Measurements from ENCODE around the gene CFAP58. TPM values are rescaled to one million over a fixed set of nuclear protein-coding genes. Genes with fewer than 3 reads are reported as not detected.

CFAP58 gene
- total RNA-seq, 1 experiment from 2014 or later = 0.31 TPM

- Histone ChIP-seq H3K36me3 (ENCODE audit: low read depth) (no peaks in the 10 kb centered on the region), H3K4me2 (no peak overlapping the region), H3F3A (ENCODE audit: insufficient read depth, low read depth) (no peaks in the 10 kb centered on the region), H4K20me1 (ENCODE audit: insufficient read depth) (no peaks in the 10 kb centered on the region), H3K79me2 (ENCODE audit: low read depth) (no peaks in the 10 kb centered on the region), H3K27me3 (ENCODE audit: insufficient read depth, low read depth) (no peaks in the 10 kb centered on the region), H3K4me1 (replicated peaks; ENCODE audit: insufficient read depth) (no peaks in the 10 kb centered on the region), H3K9me3 (ENCODE audit: insufficient read depth, low read depth) (no peaks in the 10 kb centered on the region), H3K4me3 (no peak overlapping the region), H2AFZ (no peak overlapping the region), H3K27ac (no peak overlapping the region), H3K9me2 (ENCODE audit: insufficient read depth) (no peaks in the 10 kb centered on the region)
- TF ChIP-seq EZH2 (IDR thresholded peaks at IDR 0.05; ENCODE audit: low read depth) (no peak), CTCF (conservative IDR thresholded peaks at IDR 0.05) (no peak)
- POLR2A ChIA-PET (ENCODE audit: unreplicated experiment) = no interaction called here
- BruUV-seq (replicated peaks) = no TSS peak
- CTCF ChIA-PET = no interaction called here
- intact Hi-C loops (cut with micrococcal nuclease; ENCODE audit: unreplicated experiment) = no loop called here
- no peak for DNase-seq
These were observed 96.9 kb downstream of the CFAP58 start for GRCh38 chr10:104450490-104450889.

GRCh38 chr10:104450954-104451353 lies 97.3 kb downstream of the CFAP58 start:
- Histone ChIP-seq H3K36me3 (ENCODE audit: low read depth) (no peaks in the 10 kb centered on the region), H3K27me3 (ENCODE audit: insufficient read depth, low read depth) (no peaks in the 10 kb centered on the region), H3K9me2 (ENCODE audit: insufficient read depth) (no peaks in the 10 kb centered on the region), H3K27ac (no peak overlapping the region), H3K4me2 (no peak overlapping the region), H3K4me3 (no peak overlapping the region), H3K9me3 (ENCODE audit: insufficient read depth, low read depth) (no peaks in the 10 kb centered on the region), H3K79me2 (ENCODE audit: low read depth) (no peaks in the 10 kb centered on the region), H3F3A (ENCODE audit: insufficient read depth, low read depth) (no peaks in the 10 kb centered on the region), H4K20me1 (ENCODE audit: insufficient read depth) (no peaks in the 10 kb centered on the region), H2AFZ (no peak overlapping the region), H3K4me1 (replicated peaks; ENCODE audit: insufficient read depth) (no peaks in the 10 kb centered on the region)
- ChIA-PET CTCF (no interaction called here), POLR2A (ENCODE audit: unreplicated experiment) (no interaction called here)
- TF ChIP-seq EZH2 (IDR thresholded peaks at IDR 0.05; ENCODE audit: low read depth) = no peak
- TF ChIP-seq CTCF (conservative IDR thresholded peaks at IDR 0.05) = no peak
- intact Hi-C loops (cut with micrococcal nuclease; ENCODE audit: unreplicated experiment) = no loop called here
- BruUV-seq (replicated peaks) = no TSS peak
- no peak for DNase-seq

- DNase-seq = no peak
- Histone ChIP-seq H3K4me3 (no peak overlapping the region), H3F3A (ENCODE audit: insufficient read depth, low read depth) (no peaks in the 10 kb centered on the region), H3K9me2 (ENCODE audit: insufficient read depth) (no peaks in the 10 kb centered on the region), H3K36me3 (ENCODE audit: low read depth) (no peaks in the 10 kb centered on the region), H3K9me3 (ENCODE audit: insufficient read depth, low read depth) (no peaks in the 10 kb centered on the region), H3K79me2 (ENCODE audit: low read depth) (no peaks in the 10 kb centered on the region), H3K4me2 (no peak overlapping the region), H4K20me1 (ENCODE audit: insufficient read depth) (no peaks in the 10 kb centered on the region), H3K27me3 (ENCODE audit: insufficient read depth, low read depth) (no peaks in the 10 kb centered on the region), H3K4me1 (replicated peaks; ENCODE audit: insufficient read depth) (no peaks in the 10 kb centered on the region), H3K27ac (no peak overlapping the region), H2AFZ (no peak overlapping the region)
- TF ChIP-seq EZH2 (IDR thresholded peaks at IDR 0.05; ENCODE audit: low read depth) (no peak), CTCF (conservative IDR thresholded peaks at IDR 0.05) (no peak)
- ChIA-PET POLR2A (ENCODE audit: unreplicated experiment) (no interaction called here), CTCF (no interaction called here)
- no TSS peak for BruUV-seq (replicated peaks)
- intact Hi-C loops (cut with micrococcal nuclease; ENCODE audit: unreplicated experiment) = no loop called here
These were observed 99.3 kb downstream of the CFAP58 start for GRCh38 chr10:104452977-104453376.

All from PC-9 (cell line).